ENCODE measurements around the gene RNF32. TPM values are rescaled to one million over a fixed set of nuclear protein-coding genes. Genes with fewer than 3 reads are reported as not detected.
"Not testable (repeated sequence)": the region's sequence is repeated elsewhere in the genome, so short reads cannot be mapped to it uniquely, and the experiment has no call there.

The RNF32 gene
- total RNA-seq, 4 donors from 2014 or later = 1.3 to 3.8 (median 2.1) TPM; not detected in 1

DNA sequence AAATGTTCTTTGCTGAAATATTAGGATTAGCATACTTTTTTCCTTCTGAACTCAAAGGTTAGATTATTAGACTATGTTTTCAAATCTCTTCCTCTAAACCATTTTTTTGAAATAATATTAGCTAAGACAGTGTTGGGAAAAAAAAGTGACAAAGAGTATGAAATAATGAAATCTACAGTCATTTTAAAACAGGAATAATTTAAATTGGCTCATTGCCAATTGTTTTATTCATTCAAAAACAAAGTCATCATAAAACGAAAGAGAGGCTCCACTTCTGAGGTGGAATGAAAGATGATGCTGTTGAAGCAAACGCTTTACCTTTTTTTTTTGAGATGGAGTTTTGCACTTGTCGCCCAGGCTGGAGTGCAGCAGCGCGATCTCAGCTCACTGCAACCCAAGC lies 51.2 kb downstream of the RNF32 start:
- H3K4me3 ChIP-seq = no peak overlapping the region
- TF ChIP-seq, protein P1, sequence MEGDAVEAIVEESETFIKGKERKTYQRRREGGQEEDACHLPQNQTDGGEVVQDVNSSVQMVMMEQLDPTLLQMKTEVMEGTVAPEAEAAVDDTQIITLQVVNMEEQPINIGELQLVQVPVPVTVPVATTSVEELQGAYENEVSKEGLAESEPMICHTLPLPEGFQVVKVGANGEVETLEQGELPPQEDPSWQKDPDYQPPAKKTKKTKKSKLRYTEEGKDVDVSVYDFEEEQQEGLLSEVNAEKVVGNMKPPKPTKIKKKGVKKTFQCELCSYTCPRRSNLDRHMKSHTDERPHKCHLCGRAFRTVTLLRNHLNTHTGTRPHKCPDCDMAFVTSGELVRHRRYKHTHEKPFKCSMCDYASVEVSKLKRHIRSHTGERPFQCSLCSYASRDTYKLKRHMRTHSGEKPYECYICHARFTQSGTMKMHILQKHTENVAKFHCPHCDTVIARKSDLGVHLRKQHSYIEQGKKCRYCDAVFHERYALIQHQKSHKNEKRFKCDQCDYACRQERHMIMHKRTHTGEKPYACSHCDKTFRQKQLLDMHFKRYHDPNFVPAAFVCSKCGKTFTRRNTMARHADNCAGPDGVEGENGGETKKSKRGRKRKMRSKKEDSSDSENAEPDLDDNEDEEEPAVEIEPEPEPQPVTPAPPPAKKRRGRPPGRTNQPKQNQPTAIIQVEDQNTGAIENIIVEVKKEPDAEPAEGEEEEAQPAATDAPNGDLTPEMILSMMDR (IDR thresholded peaks at IDR 0.05) = no peak
- no peak for TF ChIP-seq POLR2A (IDR thresholded peaks at IDR 0.05)
- H3K4me1 ChIP-seq = no peaks in the 10 kb centered on the region
- DNase-seq = no peak
- no peaks in the 10 kb centered on the region for H3K36me3 ChIP-seq
- H3K27ac ChIP-seq = no peak overlapping the region
- peaks cover 0 to 5% (median 2%) of the 10 kb centered on the region in 4 donors for H3K9me3 ChIP-seq
- no peaks in the 10 kb centered on the region for H3K27me3 ChIP-seq

DNA sequence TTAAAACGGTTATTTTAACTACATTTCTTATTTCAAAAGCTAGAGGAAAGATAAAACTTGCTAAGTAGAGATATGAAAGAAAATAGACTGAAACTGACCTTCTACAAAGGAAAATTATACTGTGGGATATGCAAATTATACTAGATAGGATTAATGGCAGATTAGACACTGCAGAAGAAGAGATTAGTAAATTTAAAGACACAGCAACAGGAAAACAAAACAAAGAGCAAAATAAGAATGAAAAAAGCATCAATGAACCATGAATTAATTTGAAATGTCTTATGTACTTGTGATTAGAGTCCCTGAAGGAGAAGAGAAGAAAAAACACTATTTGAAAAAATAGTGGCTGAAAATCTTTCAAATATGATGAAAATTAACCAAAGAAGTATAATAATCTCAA lies 52.3 kb downstream of the RNF32 start:
- no peak for DNase-seq
- no peaks in the 10 kb centered on the region for H3K4me1 ChIP-seq
- TF ChIP-seq, protein P1 (IDR thresholded peaks at IDR 0.05) = no peak
- no peak for TF ChIP-seq POLR2A (IDR thresholded peaks at IDR 0.05)
- peaks cover 0 to 16% (median 3%) of the 10 kb centered on the region in 4 donors for H3K9me3 ChIP-seq
- H3K4me3 ChIP-seq = no peak overlapping the region
- H3K36me3 ChIP-seq = no peaks in the 10 kb centered on the region
- H3K27me3 ChIP-seq = no peaks in the 10 kb centered on the region
- H3K27ac ChIP-seq = no peak overlapping the region

DNA sequence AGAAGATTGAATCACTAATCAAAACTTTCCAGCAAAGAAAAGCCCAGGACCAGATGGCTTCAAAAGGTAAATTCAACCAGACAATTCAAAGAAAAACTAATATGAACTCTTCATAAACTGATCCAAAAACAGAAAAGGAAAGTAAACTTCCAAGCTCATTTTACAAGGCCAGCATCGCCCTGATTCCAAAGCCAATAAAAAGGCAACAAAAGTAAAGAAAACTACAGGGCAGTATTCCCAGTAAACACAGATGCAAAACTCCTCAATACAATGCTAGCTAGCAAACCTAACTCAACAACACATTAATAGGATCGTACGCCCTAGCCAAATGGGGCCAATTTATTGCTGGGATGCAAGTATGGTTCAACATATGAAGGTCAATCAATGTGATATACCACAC lies 53.1 kb downstream of the RNF32 start:
- DNase-seq = no peak
- Histone ChIP-seq H3K4me1 (no peaks in the 10 kb centered on the region), H3K27me3 (no peaks in the 10 kb centered on the region), H3K4me3 (no peak overlapping the region), H3K9me3 (peaks cover 0 to 18% (median 6%) of the 10 kb centered on the region in 4 donors), H3K36me3 (no peaks in the 10 kb centered on the region), H3K27ac (no peak overlapping the region)
- no peak for TF ChIP-seq POLR2A (IDR thresholded peaks at IDR 0.05)
- TF ChIP-seq, protein P1 (IDR thresholded peaks at IDR 0.05) = no peak

DNA sequence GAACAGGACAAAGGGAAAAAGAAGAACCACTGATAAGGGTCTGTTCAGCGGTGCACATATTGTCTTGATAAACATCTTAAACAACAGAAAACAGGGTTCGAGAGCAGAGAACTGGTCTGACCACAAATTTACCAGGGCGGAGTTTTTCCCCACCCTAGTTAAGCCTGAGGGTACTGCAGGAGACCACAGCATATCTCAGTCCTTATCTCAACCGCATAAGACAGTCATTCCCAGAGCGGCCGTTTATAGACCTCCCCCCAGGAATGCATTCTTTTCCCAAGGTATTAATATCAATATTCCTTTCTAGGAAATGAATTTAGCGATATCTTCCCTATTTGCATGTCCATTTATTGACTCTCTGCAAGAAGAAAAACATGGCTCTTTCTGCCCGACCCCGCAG lies 56.7 kb downstream of the RNF32 start:
- H3K9me3 ChIP-seq = peaks cover 0 to 18% (median 6%) of the 10 kb centered on the region in 4 donors
- DNase-seq, H3K4me1 ChIP-seq, H3K4me3 ChIP-seq, H3K27ac ChIP-seq, H3K27me3 ChIP-seq, H3K36me3 ChIP-seq: not testable (repeated sequence)

DNA sequence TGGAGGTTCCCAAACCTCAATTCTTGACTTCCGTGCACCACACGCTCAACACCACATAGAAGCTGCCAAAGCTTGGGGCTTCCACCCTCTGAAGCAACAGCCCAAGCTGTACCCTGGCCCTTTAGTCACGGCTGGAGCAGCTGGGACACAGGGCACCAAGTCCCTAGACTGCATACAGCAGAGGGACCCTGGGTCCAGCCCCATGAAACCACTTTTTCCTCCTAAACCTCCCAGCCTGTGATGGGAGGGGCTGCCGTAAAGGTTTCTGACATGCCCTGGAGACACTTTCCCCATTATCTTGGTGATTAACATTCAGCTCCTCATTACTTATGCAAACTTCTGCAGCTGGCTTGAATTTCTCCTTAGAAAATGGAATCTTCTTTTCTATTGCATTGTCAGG lies 57.9 kb downstream of the RNF32 start:
- DNase-seq, H3K4me3 ChIP-seq, H3K36me3 ChIP-seq, H3K4me1 ChIP-seq, H3K27me3 ChIP-seq, H3K27ac ChIP-seq: not testable (repeated sequence)
- H3K9me3 ChIP-seq = peaks cover 0 to 18% (median 6%) of the 10 kb centered on the region in 4 donors

DNA sequence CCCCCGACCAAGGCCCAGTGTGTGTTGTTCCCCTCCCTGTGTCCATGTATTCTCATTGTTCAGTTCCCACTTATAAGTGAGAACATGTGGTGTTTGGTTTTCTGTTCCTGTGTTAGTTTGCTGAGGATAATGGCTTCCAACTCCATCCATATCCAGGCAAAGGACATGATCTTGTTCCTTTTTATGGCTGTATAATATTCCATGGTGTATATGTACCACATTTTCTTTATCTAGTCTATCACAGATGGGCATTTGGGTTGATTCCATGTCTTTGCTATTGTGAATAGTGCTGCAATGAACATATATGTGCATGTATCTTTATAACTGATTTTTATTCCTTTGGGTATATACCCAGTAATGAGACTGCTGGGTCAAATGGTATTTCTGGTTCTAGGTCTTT lies 61.2 kb downstream of the RNF32 start:
- H3K4me1 ChIP-seq, H3K36me3 ChIP-seq, H3K4me3 ChIP-seq, H3K27ac ChIP-seq, H3K27me3 ChIP-seq, DNase-seq: not testable (repeated sequence)
- H3K9me3 ChIP-seq = peaks cover 0 to 12% (median 4%) of the 10 kb centered on the region in 4 donors

DNA sequence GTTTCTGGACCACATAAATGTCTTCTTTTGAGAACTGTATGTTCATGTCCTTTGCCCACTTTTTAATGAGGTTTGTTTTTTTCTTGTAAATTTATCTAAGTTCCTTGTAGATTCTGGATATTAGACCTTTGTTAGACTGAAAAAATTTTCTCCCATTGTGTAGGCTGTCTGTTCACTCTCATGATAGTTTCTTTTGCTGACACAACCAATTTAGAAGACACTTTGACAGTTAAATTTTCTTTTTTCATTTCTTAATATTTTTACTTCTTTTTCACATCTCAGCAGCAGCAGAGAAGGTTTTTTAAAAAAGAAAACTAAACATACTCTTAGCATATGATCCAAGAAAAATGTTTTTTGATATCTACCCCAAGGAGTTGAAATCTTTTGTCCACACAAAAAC lies 61.8 kb downstream of the RNF32 start:
- TF ChIP-seq, protein P1 (IDR thresholded peaks at IDR 0.05) = no peak
- TF ChIP-seq POLR2A (IDR thresholded peaks at IDR 0.05) = no peak
- H3K27me3 ChIP-seq = no peaks in the 10 kb centered on the region
- H3K4me3 ChIP-seq = no peak overlapping the region
- H3K4me1 ChIP-seq = no peaks in the 10 kb centered on the region
- H3K27ac ChIP-seq = no peak overlapping the region
- no peak for DNase-seq
- peaks cover 0 to 8% (median 3%) of the 10 kb centered on the region in 4 donors for H3K9me3 ChIP-seq
- no peaks in the 10 kb centered on the region for H3K36me3 ChIP-seq

Data from Peyer's patch (tissue), 4 donors.